WTC11 (cell line): ENCODE data around the gene FERMT3. TPM values are rescaled to one million over a fixed set of nuclear protein-coding genes. Genes with fewer than 3 reads are reported as not detected.

Experiments used
- ATAC-seq: fragments of 200-7000 bp; cut with Tn5 transposase; 2 replicates; pipeline ENCODE4 v1.10.0; 2021; ENCODE audit warnings: mild to moderate bottlenecking, moderate library complexity
- CTCF ChIA-PET: fragments of 300-600 bp; sonication (Branson Sonifier 250); formaldehyde crosslinking; loops from one replicate; lab custom pipeline; 2021; ENCODE audit warnings: antibody characterized with exemption; lab: Charles Lee
- POLR2A ChIA-PET: fragments of 350-600 bp; sonication (Branson Sonifier 250); formaldehyde crosslinking; loops from one replicate; lab custom pipeline; 2021; ENCODE audit warnings: antibody characterized with exemption; lab: Charles Lee
- DNase-seq: peaks from one replicate; pipeline ENCODE4 v3.0.0; 2021; ENCODE audit warnings: low spot score
- H3K27ac Mint-ChIP-seq: 2 replicates; pipeline ENCODE4 v1.8.0; 2021; ENCODE audit warnings: mixed read lengths
- H3K27me3 Mint-ChIP-seq: 2 replicates; pipeline ENCODE4 v1.8.0; 2021; ENCODE audit warnings: low read depth, mild to moderate bottlenecking, moderate library complexity, mixed read lengths
- H3K36me3 Mint-ChIP-seq: 2 replicates; pipeline ENCODE4 v1.8.0; 2021; ENCODE audit warnings: mixed read lengths
- H3K4me1 Mint-ChIP-seq: 2 replicates; pipeline ENCODE4 v1.8.0; 2022; ENCODE audit warnings: mixed read lengths
- H3K4me3 Mint-ChIP-seq: 2 replicates; pipeline ENCODE4 v1.8.0; 2021; ENCODE audit warnings: mild to moderate bottlenecking, moderate library complexity, mixed read lengths
- H3K9me3 Mint-ChIP-seq: 2 replicates; pipeline ENCODE4 v1.8.0; 2021; ENCODE audit warnings: mixed read lengths
- ESRRA ChIP-seq: sonication (generic); formaldehyde crosslinking; IDR thresholded peaks from 2 replicates; pipeline ENCODE4 v1.8.1; 2022; ENCODE audit warnings: mild to moderate bottlenecking, missing genetic modification reagents, borderline replicate concordance
- HMGA2 ChIP-seq: fragments of 250-450 bp; sonication (Bioruptor Pico); IDR thresholded peaks from 2 replicates; pipeline ENCODE4 v1.4.0; 2021; ENCODE audit warnings: mild to moderate bottlenecking, moderate library complexity
- JAZF1 ChIP-seq: fragments of 250-450 bp; sonication (Bioruptor Pico); IDR thresholded peaks from 2 replicates; pipeline ENCODE4 v1.9.0; 2021; ENCODE audit warnings: moderate library complexity, mild to moderate bottlenecking, inconsistent platforms
- NFATC4 ChIP-seq: fragments of 250-450 bp; sonication (Bioruptor Pico); IDR thresholded peaks from 2 replicates; pipeline ENCODE4 v1.9.0; 2021; ENCODE audit warnings: mild to moderate bottlenecking
- NFE2L1 ChIP-seq: sonication (generic); formaldehyde crosslinking; IDR thresholded peaks from 2 replicates; pipeline ENCODE4 v1.8.1; 2023; ENCODE audit warnings: missing genetic modification reagents
- SP1 ChIP-seq: sonication (generic); formaldehyde crosslinking; conservative IDR thresholded peaks from 2 replicates; pipeline ENCODE4 v1.8.1; 2022; ENCODE audit warnings: missing genetic modification reagents
- TEAD1 ChIP-seq: sonication (generic); formaldehyde crosslinking; IDR thresholded peaks from 2 replicates; pipeline ENCODE4 v1.8.0; 2022; ENCODE audit warnings: mild to moderate bottlenecking, missing genetic modification reagents
- ZNF317 ChIP-seq: sonication (generic); formaldehyde crosslinking; IDR thresholded peaks from 2 replicates; pipeline ENCODE4 v1.8.1; 2023; ENCODE audit warnings: low read depth, mild to moderate bottlenecking, moderate library complexity, missing genetic modification reagents, borderline replicate concordance
- total RNA-seq: library from RNA; stranded (reverse); gene quantifications from 3 replicates; pipeline ENCODE4 v1.2.3, GENCODE V29; 2021
- TF ChIP-seq, protein P1 (sequence below): fragments of 250-450 bp; sonication (Bioruptor Pico); IDR thresholded peaks from 2 replicates; pipeline ENCODE4 v1.8.0; 2021; ENCODE audit warnings: mild to moderate bottlenecking
- TF ChIP-seq, protein P2 (sequence below): sonication (generic); formaldehyde crosslinking; IDR thresholded peaks from 2 replicates; pipeline ENCODE4 v1.8.0; 2023; ENCODE audit warnings: mild to moderate bottlenecking, missing genetic modification reagents
- TF ChIP-seq, protein P3 (sequence below): sonication (generic); formaldehyde crosslinking; IDR thresholded peaks from 2 replicates; pipeline ENCODE4 v1.8.0; 2022; ENCODE audit warnings: mild to moderate bottlenecking, missing genetic modification reagents
- TF ChIP-seq, protein P4 (sequence below): sonication (generic); formaldehyde crosslinking; IDR thresholded peaks from 2 replicates; pipeline ENCODE4 v1.8.0; 2022; ENCODE audit warnings: mild to moderate bottlenecking, missing genetic modification reagents
- TF ChIP-seq, protein P5 (sequence below): sonication (generic); formaldehyde crosslinking; IDR thresholded peaks from 2 replicates; pipeline ENCODE4 v1.8.1; 2023; ENCODE audit warnings: mild to moderate bottlenecking, moderate library complexity, missing genetic modification reagents
- TF ChIP-seq, protein P6 (sequence below): sonication (generic); formaldehyde crosslinking; IDR thresholded peaks from 2 replicates; pipeline ENCODE4 v1.8.1; 2023; ENCODE audit warnings: mild to moderate bottlenecking, missing genetic modification reagents
- TF ChIP-seq, protein P7 (sequence below): sonication (generic); formaldehyde crosslinking; conservative IDR thresholded peaks from 2 replicates; pipeline ENCODE4 v1.8.1; 2023; ENCODE audit warnings: mild to moderate bottlenecking, low read depth, missing genetic modification reagents, moderate library complexity
- TF ChIP-seq, protein P8 (sequence below): sonication (generic); formaldehyde crosslinking; IDR thresholded peaks from 2 replicates; pipeline ENCODE4 v1.8.0; 2023; ENCODE audit warnings: missing genetic modification reagents, mild to moderate bottlenecking, borderline replicate concordance
- TF ChIP-seq, protein P9 (sequence below): sonication (generic); formaldehyde crosslinking; IDR thresholded peaks from 2 replicates; pipeline ENCODE4 v1.8.1; 2023; ENCODE audit warnings: mild to moderate bottlenecking, missing genetic modification reagents, moderate library complexity

FERMT3 gene
- total RNA-seq, 1 experiment from 2014 or later, result 3.8 TPM

DNA sequence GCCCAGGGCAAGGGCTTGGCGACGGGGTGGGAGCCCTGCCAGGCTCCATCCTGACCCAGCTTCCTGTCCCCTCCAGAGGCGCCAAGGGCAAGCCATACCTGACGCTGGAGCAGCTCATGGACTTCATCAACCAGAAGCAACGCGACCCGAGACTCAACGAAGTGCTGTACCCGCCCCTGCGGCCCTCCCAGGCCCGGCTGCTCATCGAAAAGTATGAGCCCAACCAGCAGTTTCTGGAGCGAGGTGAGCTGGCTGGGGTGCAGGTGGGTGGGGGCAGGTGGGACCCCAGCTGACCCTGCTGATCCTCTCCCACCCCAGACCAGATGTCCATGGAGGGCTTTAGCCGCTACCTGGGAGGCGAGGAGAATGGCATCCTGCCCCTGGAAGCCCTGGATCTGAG lies 49.8 kb downstream of the FERMT3 start (continued):
- TF ChIP-seq, protein P1, sequence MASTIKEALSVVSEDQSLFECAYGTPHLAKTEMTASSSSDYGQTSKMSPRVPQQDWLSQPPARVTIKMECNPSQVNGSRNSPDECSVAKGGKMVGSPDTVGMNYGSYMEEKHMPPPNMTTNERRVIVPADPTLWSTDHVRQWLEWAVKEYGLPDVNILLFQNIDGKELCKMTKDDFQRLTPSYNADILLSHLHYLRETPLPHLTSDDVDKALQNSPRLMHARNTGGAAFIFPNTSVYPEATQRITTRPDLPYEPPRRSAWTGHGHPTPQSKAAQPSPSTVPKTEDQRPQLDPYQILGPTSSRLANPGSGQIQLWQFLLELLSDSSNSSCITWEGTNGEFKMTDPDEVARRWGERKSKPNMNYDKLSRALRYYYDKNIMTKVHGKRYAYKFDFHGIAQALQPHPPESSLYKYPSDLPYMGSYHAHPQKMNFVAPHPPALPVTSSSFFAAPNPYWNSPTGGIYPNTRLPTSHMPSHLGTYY (CRISPR knock-in tag), result no peak

DNA sequence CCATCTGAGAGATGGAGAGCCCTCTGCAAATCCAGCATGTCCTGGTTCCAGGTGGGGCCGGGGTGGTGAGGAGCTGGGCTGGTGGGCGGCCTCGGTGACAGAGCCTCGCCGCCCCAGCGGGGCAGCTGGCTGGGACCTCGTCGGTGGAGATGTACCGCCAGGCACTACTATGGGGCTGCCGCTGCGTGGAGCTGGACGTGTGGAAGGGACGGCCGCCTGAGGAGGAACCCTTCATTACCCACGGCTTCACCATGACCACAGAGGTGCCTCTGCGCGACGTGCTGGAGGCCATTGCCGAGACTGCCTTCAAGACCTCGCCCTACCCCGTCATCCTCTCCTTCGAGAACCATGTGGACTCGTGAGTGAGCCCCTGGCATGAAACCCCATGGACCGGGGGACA lies 51.8 kb downstream of the FERMT3 start:
- peaks cover 7% of the 10 kb centered on the region for H3K4me1 Mint-ChIP-seq
- ChIA-PET CTCF (interaction anchor here (0.9 to 1.2 kb wide), 3 partner anchors 9 to 53 kb away, joined by 3 to 4 read pairs (median 3); no protein-coding TSS in a partner anchor), POLR2A (interaction anchor here (1.0 kb wide), 1 partner anchor 15 kb away, joined by 3 read pairs; no protein-coding TSS in a partner anchor)
- DNase-seq (no peak), ATAC-seq (no peak)
- H3K9me3 Mint-ChIP-seq, result no peaks in the 10 kb centered on the region
- H3K27me3 Mint-ChIP-seq, result no peaks in the 10 kb centered on the region
- H3K36me3 Mint-ChIP-seq, result peaks cover 35% of the 10 kb centered on the region
- H3K27ac Mint-ChIP-seq, result no peak overlapping the region
- H3K4me3 Mint-ChIP-seq, result no peak overlapping the region
- TF ChIP-seq, protein P2, sequence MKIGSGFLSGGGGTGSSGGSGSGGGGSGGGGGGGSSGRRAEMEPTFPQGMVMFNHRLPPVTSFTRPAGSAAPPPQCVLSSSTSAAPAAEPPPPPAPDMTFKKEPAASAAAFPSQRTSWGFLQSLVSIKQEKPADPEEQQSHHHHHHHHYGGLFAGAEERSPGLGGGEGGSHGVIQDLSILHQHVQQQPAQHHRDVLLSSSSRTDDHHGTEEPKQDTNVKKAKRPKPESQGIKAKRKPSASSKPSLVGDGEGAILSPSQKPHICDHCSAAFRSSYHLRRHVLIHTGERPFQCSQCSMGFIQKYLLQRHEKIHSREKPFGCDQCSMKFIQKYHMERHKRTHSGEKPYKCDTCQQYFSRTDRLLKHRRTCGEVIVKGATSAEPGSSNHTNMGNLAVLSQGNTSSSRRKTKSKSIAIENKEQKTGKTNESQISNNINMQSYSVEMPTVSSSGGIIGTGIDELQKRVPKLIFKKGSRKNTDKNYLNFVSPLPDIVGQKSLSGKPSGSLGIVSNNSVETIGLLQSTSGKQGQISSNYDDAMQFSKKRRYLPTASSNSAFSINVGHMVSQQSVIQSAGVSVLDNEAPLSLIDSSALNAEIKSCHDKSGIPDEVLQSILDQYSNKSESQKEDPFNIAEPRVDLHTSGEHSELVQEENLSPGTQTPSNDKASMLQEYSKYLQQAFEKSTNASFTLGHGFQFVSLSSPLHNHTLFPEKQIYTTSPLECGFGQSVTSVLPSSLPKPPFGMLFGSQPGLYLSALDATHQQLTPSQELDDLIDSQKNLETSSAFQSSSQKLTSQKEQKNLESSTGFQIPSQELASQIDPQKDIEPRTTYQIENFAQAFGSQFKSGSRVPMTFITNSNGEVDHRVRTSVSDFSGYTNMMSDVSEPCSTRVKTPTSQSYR (CRISPR knock-in tag), result no peak
- TF ChIP-seq SP1 (CRISPR knock-in tag), result no peak
- TF ChIP-seq, protein P3, sequence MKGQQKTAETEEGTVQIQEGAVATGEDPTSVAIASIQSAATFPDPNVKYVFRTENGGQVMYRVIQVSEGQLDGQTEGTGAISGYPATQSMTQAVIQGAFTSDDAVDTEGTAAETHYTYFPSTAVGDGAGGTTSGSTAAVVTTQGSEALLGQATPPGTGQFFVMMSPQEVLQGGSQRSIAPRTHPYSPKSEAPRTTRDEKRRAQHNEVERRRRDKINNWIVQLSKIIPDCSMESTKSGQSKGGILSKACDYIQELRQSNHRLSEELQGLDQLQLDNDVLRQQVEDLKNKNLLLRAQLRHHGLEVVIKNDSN, result no peak
- TF ChIP-seq JAZF1 (CRISPR knock-in tag), result no peak
- no peak for TF ChIP-seq NFE2L1 (CRISPR knock-in tag)
- TF ChIP-seq, protein P4, sequence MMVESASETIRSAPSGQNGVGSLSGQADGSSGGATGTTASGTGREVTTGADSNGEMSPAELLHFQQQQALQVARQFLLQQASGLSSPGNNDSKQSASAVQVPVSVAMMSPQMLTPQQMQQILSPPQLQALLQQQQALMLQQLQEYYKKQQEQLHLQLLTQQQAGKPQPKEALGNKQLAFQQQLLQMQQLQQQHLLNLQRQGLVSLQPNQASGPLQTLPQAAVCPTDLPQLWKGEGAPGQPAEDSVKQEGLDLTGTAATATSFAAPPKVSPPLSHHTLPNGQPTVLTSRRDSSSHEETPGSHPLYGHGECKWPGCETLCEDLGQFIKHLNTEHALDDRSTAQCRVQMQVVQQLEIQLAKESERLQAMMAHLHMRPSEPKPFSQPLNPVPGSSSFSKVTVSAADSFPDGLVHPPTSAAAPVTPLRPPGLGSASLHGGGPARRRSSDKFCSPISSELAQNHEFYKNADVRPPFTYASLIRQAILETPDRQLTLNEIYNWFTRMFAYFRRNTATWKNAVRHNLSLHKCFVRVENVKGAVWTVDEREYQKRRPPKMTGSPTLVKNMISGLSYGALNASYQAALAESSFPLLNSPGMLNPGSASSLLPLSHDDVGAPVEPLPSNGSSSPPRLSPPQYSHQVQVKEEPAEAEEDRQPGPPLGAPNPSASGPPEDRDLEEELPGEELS (CRISPR knock-in tag), result no peak
- TF ChIP-seq TEAD1, result no peak
- TF ChIP-seq, protein P5, sequence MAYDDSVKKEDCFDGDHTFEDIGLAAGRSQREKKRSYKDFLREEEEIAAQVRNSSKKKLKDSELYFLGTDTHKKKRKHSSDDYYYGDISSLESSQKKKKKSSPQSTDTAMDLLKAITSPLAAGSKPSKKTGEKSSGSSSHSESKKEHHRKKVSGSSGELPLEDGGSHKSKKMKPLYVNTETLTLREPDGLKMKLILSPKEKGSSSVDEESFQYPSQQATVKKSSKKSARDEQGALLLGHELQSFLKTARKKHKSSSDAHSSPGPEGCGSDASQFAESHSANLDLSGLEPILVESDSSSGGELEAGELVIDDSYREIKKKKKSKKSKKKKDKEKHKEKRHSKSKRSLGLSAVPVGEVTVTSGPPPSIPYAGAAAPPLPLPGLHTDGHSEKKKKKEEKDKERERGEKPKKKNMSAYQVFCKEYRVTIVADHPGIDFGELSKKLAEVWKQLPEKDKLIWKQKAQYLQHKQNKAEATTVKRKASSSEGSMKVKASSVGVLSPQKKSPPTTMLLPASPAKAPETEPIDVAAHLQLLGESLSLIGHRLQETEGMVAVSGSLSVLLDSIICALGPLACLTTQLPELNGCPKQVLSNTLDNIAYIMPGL (CRISPR knock-in tag), result no peak
- TF ChIP-seq HMGA2 (CRISPR knock-in tag), result no peak
- no peak for TF ChIP-seq ESRRA (CRISPR knock-in tag)
- TF ChIP-seq, protein P6, sequence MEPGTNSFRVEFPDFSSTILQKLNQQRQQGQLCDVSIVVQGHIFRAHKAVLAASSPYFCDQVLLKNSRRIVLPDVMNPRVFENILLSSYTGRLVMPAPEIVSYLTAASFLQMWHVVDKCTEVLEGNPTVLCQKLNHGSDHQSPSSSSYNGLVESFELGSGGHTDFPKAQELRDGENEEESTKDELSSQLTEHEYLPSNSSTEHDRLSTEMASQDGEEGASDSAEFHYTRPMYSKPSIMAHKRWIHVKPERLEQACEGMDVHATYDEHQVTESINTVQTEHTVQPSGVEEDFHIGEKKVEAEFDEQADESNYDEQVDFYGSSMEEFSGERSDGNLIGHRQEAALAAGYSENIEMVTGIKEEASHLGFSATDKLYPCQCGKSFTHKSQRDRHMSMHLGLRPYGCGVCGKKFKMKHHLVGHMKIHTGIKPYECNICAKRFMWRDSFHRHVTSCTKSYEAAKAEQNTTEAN, result no peak
- TF ChIP-seq NFATC4 (CRISPR knock-in tag), result no peak
- TF ChIP-seq, protein P7, sequence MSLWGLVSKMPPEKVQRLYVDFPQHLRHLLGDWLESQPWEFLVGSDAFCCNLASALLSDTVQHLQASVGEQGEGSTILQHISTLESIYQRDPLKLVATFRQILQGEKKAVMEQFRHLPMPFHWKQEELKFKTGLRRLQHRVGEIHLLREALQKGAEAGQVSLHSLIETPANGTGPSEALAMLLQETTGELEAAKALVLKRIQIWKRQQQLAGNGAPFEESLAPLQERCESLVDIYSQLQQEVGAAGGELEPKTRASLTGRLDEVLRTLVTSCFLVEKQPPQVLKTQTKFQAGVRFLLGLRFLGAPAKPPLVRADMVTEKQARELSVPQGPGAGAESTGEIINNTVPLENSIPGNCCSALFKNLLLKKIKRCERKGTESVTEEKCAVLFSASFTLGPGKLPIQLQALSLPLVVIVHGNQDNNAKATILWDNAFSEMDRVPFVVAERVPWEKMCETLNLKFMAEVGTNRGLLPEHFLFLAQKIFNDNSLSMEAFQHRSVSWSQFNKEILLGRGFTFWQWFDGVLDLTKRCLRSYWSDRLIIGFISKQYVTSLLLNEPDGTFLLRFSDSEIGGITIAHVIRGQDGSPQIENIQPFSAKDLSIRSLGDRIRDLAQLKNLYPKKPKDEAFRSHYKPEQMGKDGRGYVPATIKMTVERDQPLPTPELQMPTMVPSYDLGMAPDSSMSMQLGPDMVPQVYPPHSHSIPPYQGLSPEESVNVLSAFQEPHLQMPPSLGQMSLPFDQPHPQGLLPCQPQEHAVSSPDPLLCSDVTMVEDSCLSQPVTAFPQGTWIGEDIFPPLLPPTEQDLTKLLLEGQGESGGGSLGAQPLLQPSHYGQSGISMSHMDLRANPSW, result no peak
- TF ChIP-seq ZNF317 (CRISPR knock-in tag), result no peak
- TF ChIP-seq, protein P8, sequence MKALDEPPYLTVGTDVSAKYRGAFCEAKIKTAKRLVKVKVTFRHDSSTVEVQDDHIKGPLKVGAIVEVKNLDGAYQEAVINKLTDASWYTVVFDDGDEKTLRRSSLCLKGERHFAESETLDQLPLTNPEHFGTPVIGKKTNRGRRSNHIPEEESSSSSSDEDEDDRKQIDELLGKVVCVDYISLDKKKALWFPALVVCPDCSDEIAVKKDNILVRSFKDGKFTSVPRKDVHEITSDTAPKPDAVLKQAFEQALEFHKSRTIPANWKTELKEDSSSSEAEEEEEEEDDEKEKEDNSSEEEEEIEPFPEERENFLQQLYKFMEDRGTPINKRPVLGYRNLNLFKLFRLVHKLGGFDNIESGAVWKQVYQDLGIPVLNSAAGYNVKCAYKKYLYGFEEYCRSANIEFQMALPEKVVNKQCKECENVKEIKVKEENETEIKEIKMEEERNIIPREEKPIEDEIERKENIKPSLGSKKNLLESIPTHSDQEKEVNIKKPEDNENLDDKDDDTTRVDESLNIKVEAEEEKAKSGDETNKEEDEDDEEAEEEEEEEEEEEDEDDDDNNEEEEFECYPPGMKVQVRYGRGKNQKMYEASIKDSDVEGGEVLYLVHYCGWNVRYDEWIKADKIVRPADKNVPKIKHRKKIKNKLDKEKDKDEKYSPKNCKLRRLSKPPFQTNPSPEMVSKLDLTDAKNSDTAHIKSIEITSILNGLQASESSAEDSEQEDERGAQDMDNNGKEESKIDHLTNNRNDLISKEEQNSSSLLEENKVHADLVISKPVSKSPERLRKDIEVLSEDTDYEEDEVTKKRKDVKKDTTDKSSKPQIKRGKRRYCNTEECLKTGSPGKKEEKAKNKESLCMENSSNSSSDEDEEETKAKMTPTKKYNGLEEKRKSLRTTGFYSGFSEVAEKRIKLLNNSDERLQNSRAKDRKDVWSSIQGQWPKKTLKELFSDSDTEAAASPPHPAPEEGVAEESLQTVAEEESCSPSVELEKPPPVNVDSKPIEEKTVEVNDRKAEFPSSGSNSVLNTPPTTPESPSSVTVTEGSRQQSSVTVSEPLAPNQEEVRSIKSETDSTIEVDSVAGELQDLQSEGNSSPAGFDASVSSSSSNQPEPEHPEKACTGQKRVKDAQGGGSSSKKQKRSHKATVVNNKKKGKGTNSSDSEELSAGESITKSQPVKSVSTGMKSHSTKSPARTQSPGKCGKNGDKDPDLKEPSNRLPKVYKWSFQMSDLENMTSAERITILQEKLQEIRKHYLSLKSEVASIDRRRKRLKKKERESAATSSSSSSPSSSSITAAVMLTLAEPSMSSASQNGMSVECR (CRISPR knock-in tag), result no peak
- TF ChIP-seq, protein P9, sequence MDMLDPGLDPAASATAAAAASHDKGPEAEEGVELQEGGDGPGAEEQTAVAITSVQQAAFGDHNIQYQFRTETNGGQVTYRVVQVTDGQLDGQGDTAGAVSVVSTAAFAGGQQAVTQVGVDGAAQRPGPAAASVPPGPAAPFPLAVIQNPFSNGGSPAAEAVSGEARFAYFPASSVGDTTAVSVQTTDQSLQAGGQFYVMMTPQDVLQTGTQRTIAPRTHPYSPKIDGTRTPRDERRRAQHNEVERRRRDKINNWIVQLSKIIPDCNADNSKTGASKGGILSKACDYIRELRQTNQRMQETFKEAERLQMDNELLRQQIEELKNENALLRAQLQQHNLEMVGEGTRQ (CRISPR knock-in tag), result no peak
